Coronary artery (tissue), 2 donors: Measurements from ENCODE around the gene ENOX1.

Source experiments
- DNase-seq: peaks from one replicate; pipeline ENCODE4 v3.0.0-alpha.2; 2017; ENCODE audit warnings: low spot score
- H3K27ac ChIP-seq, 2 donors: fragments of 200-600 bp; sonication (generic); one replicate each; pipeline ENCODE4 v1.5.1; 2016 to 2019
- H3K4me3 ChIP-seq: fragments of 200-600 bp; sonication (generic); 2 replicates; pipeline ENCODE4 v1.5.1; 2016; ENCODE audit warnings: mild to moderate bottlenecking, moderate library complexity
- TF ChIP-seq, protein P1 (sequence below): fragments of 200-600 bp; sonication (generic); IDR thresholded peaks from one replicate; pipeline ENCODE4 v1.5.1; 2019; ENCODE audit warnings: antibody characterized with exemption

The ENOX1 gene

DNA sequence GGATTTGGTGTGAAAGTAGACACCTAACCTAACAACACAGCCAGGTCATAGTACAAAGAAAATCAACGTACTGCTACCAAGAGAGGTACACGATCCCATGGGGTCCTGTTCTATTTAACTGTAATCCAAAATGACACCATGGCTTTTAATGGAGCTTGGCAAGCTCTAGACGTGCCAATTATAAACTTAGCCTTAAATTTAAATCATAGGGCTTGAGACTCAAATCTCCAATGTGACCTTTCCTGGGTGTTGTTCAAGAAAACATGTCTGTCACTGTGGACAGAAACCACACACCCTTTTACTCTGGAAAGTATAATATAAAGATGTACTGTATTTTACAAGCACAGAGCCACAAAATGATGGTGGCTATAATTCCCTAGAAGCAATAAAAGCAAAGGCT lies 299.3 kb downstream of the ENOX1 start:
- Histone ChIP-seq H3K4me3 (no peak overlapping the region), H3K27ac (no peak overlapping the region)
- DNase-seq = no peak
- TF ChIP-seq, protein P1, sequence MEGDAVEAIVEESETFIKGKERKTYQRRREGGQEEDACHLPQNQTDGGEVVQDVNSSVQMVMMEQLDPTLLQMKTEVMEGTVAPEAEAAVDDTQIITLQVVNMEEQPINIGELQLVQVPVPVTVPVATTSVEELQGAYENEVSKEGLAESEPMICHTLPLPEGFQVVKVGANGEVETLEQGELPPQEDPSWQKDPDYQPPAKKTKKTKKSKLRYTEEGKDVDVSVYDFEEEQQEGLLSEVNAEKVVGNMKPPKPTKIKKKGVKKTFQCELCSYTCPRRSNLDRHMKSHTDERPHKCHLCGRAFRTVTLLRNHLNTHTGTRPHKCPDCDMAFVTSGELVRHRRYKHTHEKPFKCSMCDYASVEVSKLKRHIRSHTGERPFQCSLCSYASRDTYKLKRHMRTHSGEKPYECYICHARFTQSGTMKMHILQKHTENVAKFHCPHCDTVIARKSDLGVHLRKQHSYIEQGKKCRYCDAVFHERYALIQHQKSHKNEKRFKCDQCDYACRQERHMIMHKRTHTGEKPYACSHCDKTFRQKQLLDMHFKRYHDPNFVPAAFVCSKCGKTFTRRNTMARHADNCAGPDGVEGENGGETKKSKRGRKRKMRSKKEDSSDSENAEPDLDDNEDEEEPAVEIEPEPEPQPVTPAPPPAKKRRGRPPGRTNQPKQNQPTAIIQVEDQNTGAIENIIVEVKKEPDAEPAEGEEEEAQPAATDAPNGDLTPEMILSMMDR = no peak

DNA sequence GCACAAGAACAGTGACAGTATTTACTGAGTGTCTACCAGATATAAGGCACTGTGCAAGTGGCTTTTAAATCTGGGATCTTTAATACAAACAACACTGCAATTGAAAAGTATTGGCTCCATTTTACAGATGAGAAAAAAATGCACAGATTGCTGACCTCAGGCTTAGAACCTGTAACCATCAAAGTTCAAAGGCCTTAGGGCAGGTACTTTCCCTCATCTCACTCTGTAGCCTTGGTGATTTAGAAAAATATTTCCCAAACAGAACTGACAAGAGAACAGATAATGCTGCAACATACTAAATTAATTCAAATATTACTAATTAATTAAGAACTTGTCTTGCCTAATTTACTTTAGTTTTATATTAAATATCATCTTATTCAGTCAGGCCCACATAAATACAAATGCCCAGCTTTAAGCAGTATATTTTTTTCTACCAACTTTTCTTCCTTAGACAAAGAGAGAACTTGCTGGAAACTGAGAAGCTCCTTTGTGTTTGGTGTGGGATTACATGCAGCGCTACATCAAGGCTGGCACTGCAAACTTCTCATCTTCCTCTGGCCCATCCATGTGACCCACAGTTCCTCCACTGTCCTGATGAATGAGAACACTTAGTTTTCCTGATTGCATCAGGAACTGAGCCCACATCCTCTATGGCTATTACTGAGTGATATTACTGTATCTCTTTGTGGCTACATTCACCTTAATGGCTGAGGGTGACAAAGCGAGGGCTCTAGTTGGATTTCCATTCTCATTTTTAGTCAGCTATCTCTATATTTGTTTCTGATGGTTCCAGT lies 302.1 kb downstream of the ENOX1 start:
- H3K27ac ChIP-seq = no peak overlapping the region
- no peak overlapping the region for H3K4me3 ChIP-seq
- DNase-seq = no peak
- TF ChIP-seq, protein P1 = no peak

DNA sequence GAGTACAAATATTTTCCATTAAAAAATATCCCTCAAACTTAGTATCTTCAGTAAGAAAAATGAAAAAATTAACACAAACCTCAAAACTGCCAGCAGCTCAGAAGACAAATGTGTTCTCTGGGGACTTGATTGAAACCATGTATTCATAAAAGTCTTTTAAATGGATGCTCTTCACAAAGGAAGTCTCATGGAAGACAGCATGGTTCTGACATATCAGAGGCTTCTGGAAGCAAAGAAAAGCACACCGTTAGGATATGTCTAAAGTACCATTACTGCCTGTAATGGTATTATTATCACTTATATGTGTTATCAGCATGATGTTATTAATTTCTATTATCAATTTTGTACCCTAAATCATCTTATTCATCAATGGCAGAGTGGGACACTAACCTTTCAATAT lies 302.8 kb downstream of the ENOX1 start:
- Histone ChIP-seq H3K4me3 (no peak overlapping the region), H3K27ac (no peak overlapping the region)
- DNase-seq = no peak
- TF ChIP-seq, protein P1 = no peak

DNA sequence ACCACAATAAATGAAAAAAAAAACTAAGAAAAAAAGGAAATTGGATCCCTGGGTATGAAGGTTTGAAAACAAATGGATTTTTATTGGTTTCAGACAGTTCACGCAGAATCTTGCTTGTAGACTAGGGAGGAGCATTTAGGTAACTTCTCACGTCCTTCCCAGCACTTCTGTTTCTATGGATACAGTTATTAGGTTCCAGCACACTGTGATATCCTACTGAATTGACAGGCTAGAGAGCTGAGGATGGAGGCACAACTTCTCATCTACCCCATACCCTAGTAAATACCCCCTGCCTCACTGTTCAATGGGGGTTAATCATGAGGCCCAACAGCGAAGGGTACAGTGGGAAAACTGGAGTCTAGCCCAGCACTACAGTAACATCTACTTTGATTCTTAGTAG lies 304.1 kb downstream of the ENOX1 start:
- Histone ChIP-seq H3K4me3 (no peak overlapping the region), H3K27ac (no peak overlapping the region)
- TF ChIP-seq, protein P1 = no peak
- DNase-seq = no peak

DNA sequence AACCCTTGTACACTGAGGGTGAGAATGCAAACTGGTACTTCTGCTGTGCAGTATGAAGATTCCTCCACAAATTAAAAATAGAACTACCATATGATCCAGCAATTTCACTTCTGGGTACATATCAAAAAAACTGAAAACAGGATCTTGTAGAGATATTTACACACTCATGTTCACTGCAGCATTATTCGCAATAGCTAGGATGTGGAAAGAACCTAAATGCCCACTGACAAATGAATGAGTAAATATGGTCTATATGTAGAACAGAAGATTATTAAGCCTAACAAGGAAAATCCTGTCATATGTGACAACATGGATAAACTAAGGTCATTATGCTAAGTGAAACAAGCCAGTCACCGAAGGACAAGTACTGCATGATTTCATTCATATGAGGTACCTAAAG lies 304.7 kb downstream of the ENOX1 start:
- TF ChIP-seq, protein P1 = no peak
- Histone ChIP-seq H3K4me3 (no peak overlapping the region), H3K27ac (no peak overlapping the region)
- no peak for DNase-seq

DNA sequence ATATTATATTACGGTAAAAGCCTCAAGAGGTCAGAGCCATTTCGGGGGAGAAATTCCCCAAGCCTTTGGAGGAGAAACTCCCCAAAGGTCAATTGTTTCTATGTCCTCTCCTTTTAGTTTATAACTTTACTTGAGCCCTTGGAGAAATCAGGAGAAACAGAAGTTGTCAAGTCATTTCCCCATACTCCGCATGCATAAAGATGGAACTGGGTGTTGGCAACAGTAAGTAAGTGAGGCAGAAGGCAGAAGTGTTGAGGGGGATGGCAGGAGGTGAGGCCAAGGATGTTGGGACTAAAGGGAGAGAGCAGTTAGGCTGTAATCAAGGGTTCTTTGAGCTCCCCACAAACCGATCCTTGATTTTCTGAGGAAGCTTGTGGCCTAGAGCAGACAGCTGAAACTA lies 307.9 kb downstream of the ENOX1 start:
- DNase-seq = no peak
- no peak overlapping the region for H3K27ac ChIP-seq
- TF ChIP-seq, protein P1 = no peak
- H3K4me3 ChIP-seq = no peak overlapping the region

DNA sequence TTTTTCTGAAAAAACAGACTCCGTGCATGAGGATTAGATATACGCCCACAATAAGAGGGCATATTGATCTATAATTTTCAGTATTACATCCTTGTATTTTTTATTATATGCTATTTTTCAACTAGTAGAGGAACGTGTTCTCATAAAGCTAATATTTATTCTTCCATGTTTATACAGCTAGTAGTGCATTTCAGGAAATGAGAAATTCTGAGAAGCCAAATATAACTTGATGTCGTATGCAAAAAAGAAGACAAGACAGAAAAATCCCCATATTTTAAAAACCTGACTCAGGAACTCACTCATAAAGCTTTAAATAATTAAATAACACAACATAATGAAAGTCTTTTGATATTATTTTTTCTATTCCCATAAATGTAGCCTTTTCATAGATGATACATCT lies 308.6 kb downstream of the ENOX1 start:
- DNase-seq = no peak
- TF ChIP-seq, protein P1 = no peak
- H3K27ac ChIP-seq = no peak overlapping the region
- no peak overlapping the region for H3K4me3 ChIP-seq
